K562 (cell line): ENCODE results near the gene HINT3. TPM values are rescaled to one million over a fixed set of nuclear protein-coding genes. Genes with fewer than 3 reads are reported as not detected.
A peak's percentile ranks its signal among the peaks of the same experiment; 100 is the strongest.

ENCODE experiments used
- BRF2 ChIP-seq: IDR thresholded peaks from 3 replicates; pipeline ENCODE4 v1.6.1; 2011; ENCODE audit warnings: borderline replicate concordance, mild to moderate bottlenecking; ENCODE audit not compliant: insufficient read length, insufficient read depth
- C11orf30 ChIP-seq: fragments of 450-650 bp; IDR thresholded peaks from 2 replicates; pipeline ENCODE4 v1.6.1; 2016; ENCODE audit warnings: low read depth, mild to moderate bottlenecking
- CBX1 ChIP-seq: sonication (generic); IDR thresholded peaks from 2 replicates; pipeline ENCODE4 v1.6.1; 2016; ENCODE audit warnings: antibody characterized with exemption, low read depth, mild to moderate bottlenecking
- CBX3 ChIP-seq, 2 experiments: IDR thresholded peaks; 1 replicate in 1 of 2; 2 replicates in 1 of 2; pipeline ENCODE4 v1.6.1; 2012; ENCODE audit warnings: inconsistent platforms in 2 of 2, low read length in 2 of 2, borderline replicate concordance in 1 of 2, control low read depth in 1 of 2
- EHMT2 ChIP-seq: fragments of 450-650 bp; IDR thresholded peaks from 2 replicates; pipeline ENCODE4 v1.6.1; 2018; ENCODE audit warnings: antibody characterized with exemption
- HEY1 ChIP-seq: fragments of 250-450 bp; sonication (Bioruptor Pico); IDR thresholded peaks from 2 replicates; pipeline ENCODE4 v1.5.0; 2020; ENCODE audit warnings: mild to moderate bottlenecking, moderate library complexity, borderline replicate concordance
- IRF1 ChIP-seq: sonication (generic); formaldehyde crosslinking; IDR thresholded peaks from 2 replicates; pipeline ENCODE4 v1.8.0; 2022; ENCODE audit warnings: missing genetic modification reagents, mild to moderate bottlenecking, borderline replicate concordance
- MTA2 ChIP-seq: fragments of 450-650 bp; IDR thresholded peaks from 2 replicates; pipeline ENCODE4 v1.6.1; 2016; ENCODE audit warnings: low read depth
- PHB ChIP-seq: fragments of 250-450 bp; sonication (Bioruptor Pico); IDR thresholded peaks from 2 replicates; pipeline ENCODE4 v1.5.0; 2021
- RERE ChIP-seq: sonication (generic); formaldehyde crosslinking; IDR thresholded peaks from 2 replicates; pipeline ENCODE4 v1.8.0; 2023; ENCODE audit warnings: missing genetic modification reagents, mild to moderate bottlenecking, borderline replicate concordance
- SREBF2 ChIP-seq: sonication (generic); formaldehyde crosslinking; IDR thresholded peaks from 2 replicates; pipeline ENCODE4 v1.4.0; 2020; ENCODE audit warnings: mild to moderate bottlenecking, missing genetic modification reagents
- STAG1 ChIP-seq: sonication (generic); formaldehyde crosslinking; IDR thresholded peaks from 2 replicates; pipeline ENCODE4 v1.5.0; 2020; ENCODE audit warnings: missing genetic modification reagents, borderline replicate concordance
- TCF7 ChIP-seq: sonication (generic); IDR thresholded peaks from 2 replicates; pipeline ENCODE4 v1.6.1; 2016; ENCODE audit warnings: antibody characterized with exemption, borderline replicate concordance
- ZBTB1 ChIP-seq: sonication (generic); formaldehyde crosslinking; IDR thresholded peaks from 2 replicates; pipeline ENCODE4 v1.8.1; 2023; ENCODE audit warnings: missing genetic modification reagents, low read depth, mild to moderate bottlenecking, borderline replicate concordance
- ZC3H11A ChIP-seq: IDR thresholded peaks from 2 replicates; pipeline ENCODE4 v1.6.1; 2012; ENCODE audit warnings: low read depth, low read length, improper control_type of control experiment
- ZNF165 ChIP-seq: fragments of 250-450 bp; sonication (Bioruptor Pico); IDR thresholded peaks from 2 replicates; pipeline ENCODE4 v1.4.0; 2020; ENCODE audit warnings: borderline replicate concordance
- ZNF224 ChIP-seq: sonication (generic); formaldehyde crosslinking; IDR thresholded peaks from 2 replicates; pipeline ENCODE4 v1.8.0; 2022; ENCODE audit warnings: mild to moderate bottlenecking, missing genetic modification reagents
- ZNF24 ChIP-seq: fragments of 450-650 bp; IDR thresholded peaks from 2 replicates; pipeline ENCODE4 v1.6.1; 2016
- ZNF280B ChIP-seq: fragments of 250-450 bp; sonication (Bioruptor Pico); IDR thresholded peaks from 2 replicates; pipeline ENCODE4 v1.5.1; 2021; ENCODE audit warnings: mild to moderate bottlenecking
- polyA plus RNA-seq, 8 experiments: library from polyadenylated mRNA; depleted of rRNA in 4 of 8; stranded (reverse) in 5 of 8; unstranded in 3 of 8; fragments of >200 nt; fragmentation: Nextera tagmentation in 2 of 8; fragmentation: Illumina TruSeq in 1 of 8; extraction: Ambion mirVana in 2 of 8; extraction: Trizol in 1 of 8; gene quantifications; 2 replicates each; pipeline versions ENCODE4 v1.2.1 to v1.2.3, GENCODE V29; 2011 to 2014; ENCODE audit warnings: inconsistent platforms in 1 of 8, missing spikeins in 1 of 8
- total RNA-seq, 7 experiments: library from RNA; depleted of rRNA in 6 of 7; stranded (reverse); fragments of >200 nt in 6 of 7; fragmentation: Illumina TruSeq in 2 of 7; extraction: Trizol in 2 of 7; gene quantifications; 2 replicates each; pipeline versions ENCODE4 v1.2.1 to v1.2.3, GENCODE V29; 2011 to 2021; ENCODE audit warnings: low replicate concordance in 1 of 7

The HINT3 gene
- total and polyA plus RNA-seq, 9 of the 15 experiments (the other 6 are each of a cell fraction or from before 2014, with no cell fraction given) = 1.4 to 16.6 (median 10.8) TPM

GRCh38 chr6:125956506-125957390, at the start of gene HINT3 (continued):
- TF ChIP-seq RERE (CRISPR knock-in tag) (no peak), C11orf30 (peak; percentile 95), HEY1 (no peak), SREBF2 (no peak), ZNF165 (CRISPR knock-in tag) (no peak), ZNF280B (no peak), EHMT2 (no peak), ZC3H11A (peak; percentile 59; the same call in 1 of the 2 replicates), MTA2 (no peak), CBX1 (peak; percentile 87; the same call in 1 of the 2 replicates), ZNF24 (peak; percentile 89), ZBTB1 (CRISPR knock-in tag) (peak; percentile 47; the same call in 1 of the 2 replicates), STAG1 (CRISPR knock-in tag) (peak; percentile 85), PHB (CRISPR knock-in tag) (0 out of 2 replicates have a peak, but pooled peaks have one; percentile 55), IRF1 (no peak; the same call in 1 of the 2 replicates), CBX3 (IDR thresholded peaks at IDR 0.05; ENCODE audit: borderline replicate concordance in 1 of 2, low read length in 2 of 2) (peak in 1 of 2 experiments; percentile 97; a peak in 1 of 3 replicates), TCF7 (peak; percentile 99), BRF2 (no peak), ZNF224 (CRISPR knock-in tag) (no peak)
